ENCODE data around the gene TEX13B. TPM values are rescaled to one million over a fixed set of nuclear protein-coding genes. Genes with fewer than 3 reads are reported as not detected.

The TEX13B gene, protein sequence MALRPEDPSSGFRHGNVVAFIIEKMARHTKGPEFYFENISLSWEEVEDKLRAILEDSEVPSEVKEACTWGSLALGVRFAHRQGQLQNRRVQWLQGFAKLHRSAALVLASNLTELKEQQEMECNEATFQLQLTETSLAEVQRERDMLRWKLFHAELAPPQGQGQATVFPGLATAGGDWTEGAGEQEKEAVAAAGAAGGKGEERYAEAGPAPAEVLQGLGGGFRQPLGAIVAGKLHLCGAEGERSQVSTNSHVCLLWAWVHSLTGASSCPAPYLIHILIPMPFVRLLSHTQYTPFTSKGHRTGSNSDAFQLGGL
- total RNA-seq (2022; extraction: Qiagen RNA extraction): not detected in 5 replicates

DNA sequence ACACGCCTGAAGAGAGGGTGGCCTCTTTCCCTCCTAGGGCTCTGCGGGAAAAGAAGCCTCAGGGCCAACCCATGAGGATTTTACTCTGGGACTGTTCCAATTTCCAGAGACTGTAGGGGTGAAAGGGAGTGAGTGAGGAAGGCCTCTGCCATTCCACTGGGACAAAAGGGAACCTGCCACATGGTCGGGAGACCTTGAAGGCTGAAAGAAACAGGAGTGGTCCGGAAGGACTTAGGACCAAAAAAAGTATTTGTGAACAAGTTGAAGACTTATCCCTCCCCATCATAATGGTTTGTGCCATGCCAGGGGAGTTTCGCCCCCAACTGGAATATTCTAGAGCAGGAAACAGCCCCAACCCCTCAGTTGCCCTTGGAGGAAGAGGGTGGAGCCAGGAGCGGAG lies at the start of gene TEX13B:
Gene TEX13B, minus strand, starts transcription at position 15 of the 400 bp plus-strand sequence. CDS start 243 bp downstream, outside the sequence.

Other genes with a start within 250 kb of the TEX13B start
- gene TSC22D3, start 206.6 kb downstream of the TEX13B start, total RNA-seq (2022; extraction: Qiagen RNA extraction): 39.0 to 47.2 TPM (median 42.7 TPM) in 5 replicates
- gene NCBP2L, start 204.6 kb downstream of the TEX13B start, total RNA-seq (2022; extraction: Qiagen RNA extraction): not detected in 5 replicates
- 5.5 to 8.6 TPM (median 7.3 TPM) in 5 replicates for gene MID2, start 156.5 kb downstream of the TEX13B start, total RNA-seq (2022; extraction: Qiagen RNA extraction)
- 0.10 to 0.43 TPM (median 0.24 TPM) in 5 replicates for gene VSIG1, start 62.7 kb upstream of the TEX13B start, total RNA-seq (2022; extraction: Qiagen RNA extraction)
- 73.3 to 89.1 TPM (median 78.6 TPM) in 5 replicates for gene PSMD10, start 109.2 kb upstream of the TEX13B start, total RNA-seq (2022; extraction: Qiagen RNA extraction)
- gene ATG4A, start 109.4 kb upstream of the TEX13B start, total RNA-seq (2022; extraction: Qiagen RNA extraction): 6.8 to 10.8 TPM (median 7.4 TPM) in 5 replicates

Data from A549 treated with CORT108297 at 1 μM for 4 hours (cell line).